Loucy (cell line): ENCODE data around the gene IQGAP3.

Source experiments
- H2AFZ ChIP-seq: fragments of 200-600 bp; sonication (generic); 2 replicates; pipeline ENCODE4 v1.6.0; 2016; ENCODE audit warnings: antibody characterized with exemption, mild to moderate bottlenecking, low read length, moderate library complexity
- H3F3A ChIP-seq: fragments of 200-600 bp; 2 replicates; pipeline ENCODE4 v1.6.0; 2016; ENCODE audit warnings: antibody characterized with exemption, low read depth, mild to moderate bottlenecking
- H3K27me3 ChIP-seq: fragments of 200-600 bp; sonication (generic); 2 replicates; pipeline ENCODE4 v1.6.1; 2014; ENCODE audit warnings: low read length, mild to moderate bottlenecking; ENCODE audit not compliant: insufficient read depth, poor library complexity, severe bottlenecking
- H3K36me3 ChIP-seq: fragments of 200-600 bp; sonication (generic); 2 replicates; pipeline ENCODE4 v1.6.1; 2016; ENCODE audit warnings: low read length; ENCODE audit not compliant: insufficient read depth
- H3K4me1 ChIP-seq: fragments of 200-600 bp; sonication (generic); 2 replicates; pipeline ENCODE4 v1.5.1; 2014; ENCODE audit warnings: low read length, mild to moderate bottlenecking; ENCODE audit not compliant: insufficient read depth, poor library complexity, severe bottlenecking
- H3K4me2 ChIP-seq: fragments of 200-600 bp; sonication (generic); 2 replicates; pipeline ENCODE4 v1.6.0; 2014; ENCODE audit warnings: antibody characterized with exemption, low read length, low read depth, mild to moderate bottlenecking; ENCODE audit not compliant: poor library complexity, severe bottlenecking
- H3K4me3 ChIP-seq: fragments of 200-600 bp; sonication (generic); 2 replicates; pipeline ENCODE4 v1.5.1; 2014; ENCODE audit warnings: low read length, mild to moderate bottlenecking, mixed read lengths; ENCODE audit not compliant: poor library complexity, severe bottlenecking
- H3K79me2 ChIP-seq: fragments of 200-600 bp; sonication (generic); 2 replicates; pipeline ENCODE4 v1.6.1; 2014; ENCODE audit warnings: low read length; ENCODE audit not compliant: insufficient read depth
- H3K9ac ChIP-seq: fragments of 200-600 bp; sonication (generic); 2 replicates; pipeline ENCODE4 v1.6.0; 2014; ENCODE audit warnings: mild to moderate bottlenecking, low read depth, low read length, moderate library complexity; ENCODE audit not compliant: poor library complexity, severe bottlenecking
- H3K9me2 ChIP-seq: fragments of 200-600 bp; sonication (generic); replicated peaks from 2 replicates; pipeline ENCODE4 v1.6.1; 2016; ENCODE audit warnings: low read depth, low read length, mixed read lengths
- H3K9me3 ChIP-seq: fragments of 200-600 bp; sonication (generic); 2 replicates; pipeline ENCODE4 v1.6.1; 2014; ENCODE audit warnings: mild to moderate bottlenecking, antibody characterized with exemption, low read length, low read depth; ENCODE audit not compliant: insufficient read depth
- H4K20me1 ChIP-seq: fragments of 200-600 bp; sonication (generic); 2 replicates; pipeline ENCODE4 v1.6.0; 2014; ENCODE audit warnings: antibody characterized with exemption, low read length, mild to moderate bottlenecking; ENCODE audit not compliant: insufficient read depth, poor library complexity, severe bottlenecking
- CTCF ChIP-seq: fragments of 200-600 bp; sonication (generic); conservative IDR thresholded peaks from 2 replicates; pipeline ENCODE4 v1.5.1; 2014; ENCODE audit warnings: mild to moderate bottlenecking, antibody characterized with exemption, low read length
- EZH2phosphoT487 ChIP-seq: fragments of 200-600 bp; IDR thresholded peaks from 2 replicates; pipeline ENCODE4 v1.6.1; 2018; ENCODE audit warnings: antibody characterized with exemption, mild to moderate bottlenecking, moderate library complexity, borderline replicate concordance

IQGAP3 gene

GRCh38 chr1:156500543-156500792 lies 71.9 kb downstream of the IQGAP3 start, which contains the start of gene MEF2D:
MEF2D (minus strand) TSS chr1:156500775; CDS start chr1:156483292, 17,483 bp downstream.
- Histone ChIP-seq H4K20me1 (peaks cover 47% of the 10 kb centered on the region), H2AFZ (peak within 1 kb of the TSS; percentile 89), H3K9ac (peak within 1 kb of the TSS; percentile 95), H3K27me3 (no peaks in the 10 kb centered on the region), H3K4me2 (peak within 1 kb of the TSS; percentile 98), H3K9me3 (no peaks in the 10 kb centered on the region), H3K79me2 (peaks cover 68% of the 10 kb centered on the region), H3K4me3 (peak within 1 kb of the TSS; percentile 88), H3K36me3 (no peaks in the 10 kb centered on the region), H3K9me2 (no peaks in the 10 kb centered on the region), H3K4me1 (peaks cover 72% of the 10 kb centered on the region), H3F3A (peaks cover 5% of the 10 kb centered on the region; the same call in 1 of the 2 replicates)
- TF ChIP-seq CTCF: no peak
- no peak for TF ChIP-seq EZH2phosphoT487

- H3K4me1 ChIP-seq: peaks cover 70% of the 10 kb centered on the region
- peaks cover 73% of the 10 kb centered on the region for H3K79me2 ChIP-seq
- peaks cover 52% of the 10 kb centered on the region for H4K20me1 ChIP-seq
Observed at GRCh38 chr1:156499842-156500542, 72.4 kb downstream of the IQGAP3 start.

GRCh38 chr1:156499194-156499841 lies 73.0 kb downstream of the IQGAP3 start:
- peaks cover 5% of the 10 kb centered on the region; the same call in 1 of the 2 replicates for H3F3A ChIP-seq
- no peak for TF ChIP-seq EZH2phosphoT487
- TF ChIP-seq CTCF: no peak
- peaks cover 59% of the 10 kb centered on the region for H4K20me1 ChIP-seq
- H3K9ac ChIP-seq: peak overlapping the region; percentile 72
- H3K9me2 ChIP-seq: no peaks in the 10 kb centered on the region
- no peak overlapping the region for H2AFZ ChIP-seq
- H3K9me3 ChIP-seq: no peaks in the 10 kb centered on the region
- H3K4me1 ChIP-seq: peaks cover 66% of the 10 kb centered on the region
- peak overlapping the region; percentile 88 for H3K4me3 ChIP-seq
- peak overlapping the region; percentile 98 for H3K4me2 ChIP-seq
- peaks cover 80% of the 10 kb centered on the region for H3K79me2 ChIP-seq
- no peaks in the 10 kb centered on the region for H3K27me3 ChIP-seq
- H3K36me3 ChIP-seq: no peaks in the 10 kb centered on the region

More at GRCh38 chr1:156499842-156500542, 72.4 kb downstream of the IQGAP3 start:
- Histone ChIP-seq H3K4me2 (peak overlapping the region; percentile 98), H3K9me3 (no peaks in the 10 kb centered on the region), H3K27me3 (no peaks in the 10 kb centered on the region), H3K36me3 (no peaks in the 10 kb centered on the region), H3K9ac (peak overlapping the region; percentile 95), H3K4me3 (peak overlapping the region; percentile 88), H3F3A (peaks cover 5% of the 10 kb centered on the region; the same call in 1 of the 2 replicates), H3K9me2 (no peaks in the 10 kb centered on the region), H2AFZ (no peak overlapping the region)
- TF ChIP-seq EZH2phosphoT487: no peak
